ENCODE measurements around the gene GNAL.

- no peak for TF ChIP-seq CTCF (IDR thresholded peaks at IDR 0.05; ENCODE audit: low read depth, low read length)
- TF ChIP-seq MAX (IDR thresholded peaks at IDR 0.05; ENCODE audit: low read depth, low read length): no peak
These were observed 234.4 kb downstream of the GNAL start for GRCh38 chr18:11923450-11923849.

Measured in NB4 (cell line).